HG02678 (cell line): Measurements from ENCODE around the gene ZNF57.
"Not testable (repeated sequence)": the region's sequence is repeated elsewhere in the genome, so short reads cannot be mapped to it uniquely, and the experiment has no call there.

Source experiments
- ATAC-seq: cut with Tn5 transposase; IDR thresholded peaks from one replicate; pipeline ENCODE4 v1.9.1; 2021; ENCODE audit warnings: mild to moderate bottlenecking, moderate library complexity; ENCODE audit not compliant: unreplicated experiment

The ZNF57 gene

GRCh38 chr19:2890531-2890930 lies 10.2 kb upstream of the ZNF57 start:
- ATAC-seq, result not testable (repeated sequence)

- no peak for ATAC-seq
Observed at GRCh38 chr19:2896694-2897093, 4.0 kb upstream of the ZNF57 start.

- no peak for ATAC-seq
Observed at GRCh38 chr19:2902590-2903218, 2.0 kb downstream of the ZNF57 start.

- ATAC-seq, result not testable (repeated sequence)
Observed at GRCh38 chr19:2903326-2903725, 2.6 kb downstream of the ZNF57 start.

- ATAC-seq, result no peak
Observed at GRCh38 chr19:2905918-2906519, 5.3 kb downstream of the ZNF57 start.

GRCh38 chr19:2906631-2907195 lies 6.0 kb downstream of the ZNF57 start:
- no peak for ATAC-seq

GRCh38 chr19:2912306-2912705 lies 11.6 kb downstream of the ZNF57 start:
- no peak for ATAC-seq

GRCh38 chr19:2917275-2918184 lies 16.8 kb downstream of the ZNF57 start:
- no peak for ATAC-seq

GRCh38 chr19:2922987-2923386 lies 22.3 kb downstream of the ZNF57 start:
- ATAC-seq, result no peak

GRCh38 chr19:2923510-2923909 lies 22.8 kb downstream of the ZNF57 start:
- ATAC-seq, result no peak

GRCh38 chr19:2926341-2927031 lies 25.8 kb downstream of the ZNF57 start:
- no peak for ATAC-seq

- no peak for ATAC-seq
Observed at GRCh38 chr19:2927032-2927430, 26.3 kb downstream of the ZNF57 start.

- no peak for ATAC-seq
Observed at GRCh38 chr19:2933490-2933910, 32.8 kb downstream of the ZNF57 start.

- not testable (repeated sequence) for ATAC-seq
Observed at GRCh38 chr19:2935863-2936262, 35.1 kb downstream of the ZNF57 start.

- ATAC-seq, result no peak
Observed at GRCh38 chr19:2942928-2943640, 42.4 kb downstream of the ZNF57 start.

- no peak for ATAC-seq
Observed at GRCh38 chr19:2944403-2944774, 43.7 kb downstream of the ZNF57 start.

- ATAC-seq, result peak; percentile 96
Observed at GRCh38 chr19:2944775-2945574, 44.2 kb downstream of the ZNF57 start, which contains the start of gene ZNF77. ZNF77 (minus strand) TSS chr19:2944971; CDS start chr19:2944840, 131 bp downstream.

GRCh38 chr19:2945575-2946184 lies 45.0 kb downstream of the ZNF57 start:
- ATAC-seq, result no peak

GRCh38 chr19:2949939-2950285 lies 49.2 kb downstream of the ZNF57 start:
- no peak for ATAC-seq
